Mucosa of gallbladder (tissue), 1 donor: Measurements from ENCODE around the gene DCD. TPM values are rescaled to one million over a fixed set of nuclear protein-coding genes. Genes with fewer than 3 reads are reported as not detected.
"Not testable (repeated sequence)": the region's sequence is repeated elsewhere in the genome, so short reads cannot be mapped to it uniquely, and the experiment has no call there.

Experiments
- DNase-seq: peaks from one replicate; pipeline ENCODE4 v3.0.0-alpha.2; 2020; ENCODE audit warnings: low spot score
- total RNA-seq: library from RNA; stranded (reverse); gene quantifications from one replicate; pipeline ENCODE4 v1.2.1, GENCODE V29; 2021
- donor health status: DM: no; HTN: no; CAD: no.

The DCD gene
- total RNA-seq, 1 donor from 2014 or later: not detected

- peak; percentile 2 for DNase-seq
Measured at GRCh38 chr12:54653025-54653424, 4.9 kb upstream of the DCD start.

- DNase-seq: no peak
Measured at GRCh38 chr12:54650889-54651288, 2.7 kb upstream of the DCD start.

GRCh38 chr12:54650409-54650808 lies 2.2 kb upstream of the DCD start:
- DNase-seq: no peak

- DNase-seq: no peak
Measured at GRCh38 chr12:54649825-54650224, 1.7 kb upstream of the DCD start.

- DNase-seq: no peak
Measured at GRCh38 chr12:54641554-54641953, 6.6 kb downstream of the DCD start.

GRCh38 chr12:54641089-54641488 lies 7.1 kb downstream of the DCD start:
- no peak for DNase-seq

- DNase-seq: not testable (repeated sequence)
Measured at GRCh38 chr12:54639112-54639511, 9.1 kb downstream of the DCD start.

GRCh38 chr12:54634795-54635194 lies 13.4 kb downstream of the DCD start, which contains the start of gene LACRT:
Gene LACRT (minus strand): TSS chr12:54634895. CDS start chr12:54634841, 54 bp downstream.
- no peak for DNase-seq

- no peak for DNase-seq
Measured at GRCh38 chr12:54631988-54632728, 16.0 kb downstream of the DCD start.

- DNase-seq: no peak
Measured at GRCh38 chr12:54631551-54631950, 16.6 kb downstream of the DCD start.

GRCh38 chr12:54629925-54630324 lies 18.2 kb downstream of the DCD start:
- DNase-seq: no peak

GRCh38 chr12:54628186-54628846 lies 19.8 kb downstream of the DCD start:
- DNase-seq: no peak

GRCh38 chr12:54627304-54627703 lies 20.9 kb downstream of the DCD start:
- DNase-seq: no peak

GRCh38 chr12:54625598-54625997 lies 22.6 kb downstream of the DCD start:
- DNase-seq: no peak

GRCh38 chr12:54624315-54625279 lies 23.6 kb downstream of the DCD start:
- DNase-seq: no peak

GRCh38 chr12:54622463-54623183 lies 25.5 kb downstream of the DCD start:
- DNase-seq: no peak

- no peak for DNase-seq
Measured at GRCh38 chr12:54616933-54617680, 31.1 kb downstream of the DCD start.

- DNase-seq: no peak
Measured at GRCh38 chr12:54612225-54612750, 35.9 kb downstream of the DCD start.

- DNase-seq: no peak
Measured at GRCh38 chr12:54611715-54612149, 36.4 kb downstream of the DCD start.

GRCh38 chr12:54608769-54609168 lies 39.4 kb downstream of the DCD start:
- no peak for DNase-seq
